Superior temporal gyrus (tissue), 1 donor: ENCODE measurements around the gene NBAS.
A peak's percentile ranks its signal among the peaks of the same experiment; 100 is the strongest.
"Not testable (repeated sequence)": the region's sequence is repeated elsewhere in the genome, so short reads cannot be mapped to it uniquely, and the experiment has no call there.

Experiments used
- DNase-seq: peaks from one replicate; pipeline ENCODE4 v3.0.0-alpha.2; 2016; ENCODE audit errors: extremely low spot score

The NBAS gene

DNA sequence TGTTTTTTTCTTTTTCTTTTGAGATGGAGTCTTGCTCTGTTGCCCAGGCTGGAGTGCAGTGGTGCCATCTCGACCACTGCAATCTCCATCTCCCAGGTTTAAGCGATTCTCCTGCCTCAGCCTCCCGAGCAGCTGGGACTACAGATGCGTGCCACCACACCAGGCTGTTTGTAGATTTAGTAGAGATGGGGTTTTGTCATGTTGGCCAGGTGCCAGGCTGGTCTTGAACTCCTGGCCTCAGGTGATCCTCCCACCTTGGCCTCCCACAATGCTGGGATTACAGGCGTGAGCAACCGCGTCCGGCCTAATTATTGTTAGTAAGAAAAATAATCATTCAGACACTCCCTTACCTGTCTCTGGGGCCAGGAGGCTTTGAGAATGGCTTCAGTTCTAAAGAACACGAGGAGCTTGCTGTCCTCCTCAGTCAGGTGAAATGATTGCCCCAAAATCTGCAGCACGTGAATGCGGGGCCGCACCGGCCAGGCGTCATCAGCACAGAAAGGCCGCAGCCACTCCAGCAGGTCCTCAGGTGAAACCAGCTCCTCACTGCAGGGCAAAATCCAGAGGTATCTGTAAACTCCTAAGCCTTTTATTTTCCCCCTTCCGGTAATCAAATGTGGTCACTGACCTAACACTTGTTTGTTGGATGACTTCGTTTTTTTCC is 342.6 kb downstream of the NBAS start:
- no peak for DNase-seq

DNA sequence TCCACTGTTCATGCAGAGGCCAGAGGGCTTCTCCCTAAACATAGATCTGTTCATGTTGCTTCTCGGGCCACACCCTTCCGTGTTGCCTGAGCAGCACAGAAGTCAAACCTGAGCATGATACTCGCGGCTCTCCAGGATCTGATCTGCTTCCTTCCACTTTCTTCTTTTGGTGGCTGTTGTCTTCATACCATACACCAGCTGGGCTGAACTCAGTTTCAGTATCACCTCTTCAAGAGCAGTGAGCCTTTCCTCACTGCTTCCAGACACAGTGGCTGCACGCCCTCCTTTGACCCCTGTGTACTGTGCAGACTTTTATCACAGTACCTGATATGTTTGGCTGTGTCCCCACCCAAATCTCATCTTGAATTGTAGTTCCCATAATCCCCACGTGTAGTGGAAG is 348.9 kb downstream of the NBAS start:
- DNase-seq = no peak

DNA sequence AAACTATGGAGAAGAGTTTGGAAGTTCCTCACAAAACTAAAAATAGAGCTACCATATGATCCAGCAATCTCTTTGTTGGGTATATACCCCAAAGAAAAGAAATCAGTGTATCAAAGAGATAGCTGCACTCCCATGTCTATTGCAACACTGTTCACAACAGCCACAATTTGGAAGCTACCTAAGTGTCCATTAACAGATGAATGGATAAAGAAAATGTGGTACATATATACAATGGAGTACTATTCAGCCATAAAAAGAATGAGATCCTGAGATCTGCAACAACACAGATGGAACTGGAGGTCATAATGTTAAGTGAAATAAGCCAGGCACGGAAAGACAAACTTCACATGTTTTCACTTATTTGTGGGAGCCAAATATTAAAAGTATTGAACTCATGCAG is 350.6 kb downstream of the NBAS start:
- not testable (repeated sequence) for DNase-seq

DNA sequence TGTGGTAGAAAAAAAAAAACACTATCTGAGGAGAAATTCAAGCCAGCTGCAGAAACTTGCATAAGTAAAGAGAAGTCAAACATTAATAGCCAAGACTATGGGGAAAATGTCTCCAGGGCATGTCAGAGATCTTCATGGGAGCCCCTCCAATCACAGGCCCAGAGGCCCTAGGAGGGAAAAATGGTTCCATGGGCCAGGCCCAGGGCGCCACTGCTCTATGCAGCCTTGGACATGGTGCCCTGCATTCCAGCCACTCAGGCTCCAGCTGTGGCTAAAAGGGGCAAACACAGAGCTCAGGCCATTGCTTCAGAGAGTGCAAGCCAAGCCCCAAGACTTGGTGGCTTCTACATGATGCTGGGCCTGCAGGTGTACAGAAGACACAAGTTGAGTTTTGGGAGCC is 354.7 kb downstream of the NBAS start:
- DNase-seq = no peak

DNA sequence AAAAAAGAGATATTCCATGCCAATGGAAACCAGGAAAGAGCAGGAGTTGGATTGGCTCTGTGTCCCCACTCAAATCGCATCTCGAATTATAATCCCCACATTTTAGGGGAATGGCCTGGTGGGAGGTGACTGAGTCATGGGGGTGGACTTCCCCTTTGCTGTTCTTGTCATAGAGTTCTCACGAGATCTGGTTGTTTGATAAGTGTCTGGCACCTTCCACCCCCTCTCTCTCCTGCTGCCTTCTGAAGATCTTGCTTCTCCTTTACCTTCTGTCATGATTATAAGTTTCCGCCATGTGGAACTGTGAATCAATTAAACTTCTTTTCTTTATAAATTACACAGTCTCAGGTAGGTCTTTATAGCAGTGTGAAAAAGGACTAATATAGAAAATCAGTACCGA is 355.6 kb downstream of the NBAS start:
- DNase-seq = no peak

DNA sequence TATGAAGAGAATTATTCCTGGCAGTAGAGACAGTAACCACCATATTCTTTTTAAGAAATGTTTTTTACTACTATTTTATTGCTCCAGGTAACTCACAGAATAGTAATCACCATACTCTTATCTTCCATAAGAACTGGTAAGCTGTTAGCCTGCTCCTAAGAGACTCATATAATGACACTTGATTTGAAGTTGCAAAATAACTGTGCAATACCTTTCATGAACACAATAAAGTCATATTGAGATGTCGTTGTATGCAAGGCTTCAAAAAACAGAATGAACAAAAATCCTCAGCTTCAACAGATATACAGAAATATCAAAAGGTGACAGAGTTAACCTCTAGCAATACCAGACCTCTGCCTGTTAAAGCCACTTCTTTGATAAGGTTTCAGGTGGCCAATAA is 360.1 kb downstream of the NBAS start:
- DNase-seq = no peak

DNA sequence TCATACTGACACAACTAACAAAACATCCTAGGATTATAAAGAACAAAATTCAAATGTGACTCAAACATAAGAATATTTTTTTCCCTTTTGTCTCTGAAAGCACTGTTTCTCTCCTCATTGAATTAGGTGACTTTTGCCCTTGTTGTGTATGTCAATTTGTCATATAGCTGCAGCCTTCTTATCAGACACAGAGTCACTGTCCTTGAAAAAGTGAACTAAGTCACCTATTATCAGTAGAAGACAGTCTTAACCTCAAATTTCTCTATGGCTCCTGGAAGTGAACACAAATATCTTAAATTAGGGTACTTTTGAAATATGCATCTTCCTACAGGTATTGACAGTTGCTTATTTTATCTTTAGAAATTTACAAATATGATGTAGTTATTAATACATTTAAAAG is 360.6 kb downstream of the NBAS start:
- no peak for DNase-seq

DNA sequence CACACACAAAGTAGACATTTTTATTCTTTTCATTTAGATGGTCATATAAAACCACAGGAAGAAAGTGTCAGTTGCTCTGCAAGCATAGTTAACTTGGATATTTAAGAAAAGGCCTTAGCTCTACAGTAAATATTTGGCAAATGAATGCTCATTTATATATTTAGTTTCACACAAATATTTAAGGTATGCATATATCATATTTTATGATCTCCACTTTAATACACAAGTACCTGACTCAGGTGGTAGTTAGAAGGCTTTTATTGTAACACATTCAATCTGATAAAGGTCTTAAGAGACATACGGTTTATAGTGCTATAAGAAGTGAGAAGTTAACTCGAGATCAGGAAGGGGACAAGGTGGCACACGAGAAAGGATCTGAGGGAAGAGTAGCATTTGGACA is 363.1 kb downstream of the NBAS start:
- DNase-seq = no peak

DNA sequence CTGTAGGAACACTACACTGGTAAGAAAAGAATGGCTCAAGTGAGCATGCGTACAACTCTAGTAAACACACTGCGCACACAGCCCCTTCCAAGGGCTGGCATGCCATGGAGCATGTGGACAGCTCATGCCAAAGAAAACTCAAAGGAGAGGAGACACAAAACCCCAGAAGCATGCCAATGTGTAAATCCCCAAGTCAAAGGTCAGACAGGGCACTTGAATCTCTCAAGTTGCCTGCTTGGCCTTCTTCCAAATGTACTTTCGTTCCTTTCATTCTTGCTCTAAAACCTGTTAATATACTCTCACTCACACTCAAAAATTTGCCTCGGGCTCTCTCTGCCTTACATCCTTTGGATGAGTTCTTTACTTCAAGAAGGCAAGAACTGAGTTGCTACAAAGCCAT is 365.3 kb downstream of the NBAS start:
- DNase-seq = no peak

DNA sequence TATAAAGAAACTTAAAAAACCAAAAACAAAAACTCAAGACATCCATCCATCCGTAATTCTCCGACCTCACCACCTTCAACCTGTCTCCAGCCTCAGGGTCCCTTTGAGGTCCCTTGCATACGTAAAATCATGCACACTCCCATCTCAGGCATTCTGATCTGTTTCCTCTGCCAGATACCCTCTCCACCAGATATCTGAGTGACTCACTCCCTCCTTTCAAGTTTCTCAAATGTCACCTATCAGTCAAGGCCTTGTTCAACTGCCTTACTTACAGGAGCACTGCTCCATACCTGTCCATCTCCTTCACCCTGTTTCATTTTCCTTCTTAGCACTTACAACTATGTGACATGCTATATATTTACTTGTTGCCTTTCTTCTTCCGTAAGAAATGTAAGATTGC is 369.3 kb downstream of the NBAS start:
- no peak for DNase-seq

DNA sequence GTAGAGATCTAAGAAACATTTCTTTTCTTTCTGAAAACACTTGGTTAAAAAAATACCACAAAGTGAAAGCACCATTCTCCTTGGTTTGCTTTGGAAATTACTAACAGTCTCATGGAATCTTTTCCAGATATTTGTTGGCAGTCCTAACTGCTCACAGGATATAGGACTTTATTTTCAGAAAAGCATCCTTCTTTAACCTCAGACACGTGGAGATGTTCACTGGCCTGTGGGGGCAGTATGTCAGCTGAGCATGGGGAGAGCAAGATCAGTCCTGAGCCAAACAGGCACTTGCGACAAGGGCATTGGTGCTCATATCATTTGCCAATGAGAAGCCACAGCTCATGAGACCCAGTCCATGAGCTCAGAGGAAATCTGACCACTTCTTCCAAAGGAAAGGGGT is 371.9 kb downstream of the NBAS start:
- DNase-seq = no peak

DNA sequence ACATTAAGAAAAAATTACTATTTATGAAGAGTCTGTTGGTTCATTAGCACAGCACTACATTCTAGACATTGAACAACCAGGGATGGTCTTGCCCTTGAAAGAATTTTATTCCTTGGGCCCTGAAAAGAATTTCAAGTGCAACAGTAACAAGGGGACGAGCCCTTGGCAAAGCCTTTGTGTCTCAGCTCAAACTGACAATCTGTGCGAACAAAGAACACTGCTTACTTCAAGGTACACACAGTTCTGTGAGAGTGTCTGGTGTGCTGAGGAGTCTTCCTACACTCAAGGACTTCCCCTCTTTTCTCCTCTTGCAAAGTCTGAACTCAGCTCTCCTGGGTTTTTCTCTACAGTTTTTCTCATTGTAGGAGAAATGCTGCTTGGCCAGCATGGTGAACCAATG is 373.4 kb downstream of the NBAS start:
- DNase-seq = no peak

DNA sequence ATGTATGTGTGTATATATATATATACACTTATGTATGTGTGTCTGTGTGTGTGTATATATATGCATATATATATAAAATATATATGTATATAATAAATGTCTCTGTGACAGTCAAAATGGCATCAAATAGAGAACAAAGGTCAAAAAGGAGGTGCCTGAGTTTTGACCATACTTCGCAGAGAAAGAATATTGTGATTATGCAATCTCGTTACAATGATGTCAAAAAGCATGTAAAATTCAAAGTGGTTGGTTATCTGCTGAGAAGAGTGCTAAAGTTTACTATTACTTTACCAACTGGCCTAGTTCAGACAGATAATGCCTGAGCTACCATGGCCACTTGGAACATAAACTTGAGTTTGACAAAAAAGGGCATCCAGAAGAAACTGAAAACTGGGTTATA is 375.0 kb downstream of the NBAS start:
- DNase-seq = no peak

DNA sequence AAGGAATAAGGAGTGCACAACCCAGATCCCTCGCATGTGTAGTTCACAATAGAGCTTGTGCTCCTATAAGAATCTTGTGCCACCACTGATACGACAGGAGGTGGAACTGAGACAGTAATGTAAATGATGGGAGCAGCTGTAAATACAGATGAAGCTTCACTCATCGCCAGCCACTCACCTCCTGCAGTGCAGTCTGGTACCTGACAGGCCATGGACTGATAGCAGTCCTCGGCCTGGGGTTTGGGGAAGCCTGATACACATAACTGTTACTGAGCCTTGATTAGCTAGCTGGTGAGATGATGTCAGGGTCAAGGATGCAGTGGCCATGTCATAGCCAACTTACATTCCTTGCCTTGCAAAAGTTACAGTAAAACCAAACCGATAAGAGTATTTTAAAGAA is 376.6 kb downstream of the NBAS start:
- no peak for DNase-seq

DNA sequence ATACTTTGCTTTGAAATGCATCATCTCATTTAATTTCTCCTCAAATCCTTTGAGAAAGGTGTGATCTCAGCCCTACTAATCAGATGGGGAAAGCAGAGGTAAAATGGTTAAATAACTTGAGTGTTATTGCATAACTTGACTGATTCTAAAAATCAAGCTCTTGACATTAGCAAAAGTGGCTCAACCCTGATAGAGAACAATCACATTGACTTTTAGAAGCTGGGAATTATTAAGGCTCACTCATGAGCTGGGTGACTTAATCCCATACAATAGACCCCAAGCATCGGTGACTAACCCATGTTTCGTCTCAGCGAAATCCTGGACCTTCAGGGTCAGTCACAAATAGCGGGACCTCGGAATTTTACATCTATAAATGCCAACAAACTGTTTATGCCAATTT is 378.9 kb downstream of the NBAS start:
- no peak for DNase-seq

DNA sequence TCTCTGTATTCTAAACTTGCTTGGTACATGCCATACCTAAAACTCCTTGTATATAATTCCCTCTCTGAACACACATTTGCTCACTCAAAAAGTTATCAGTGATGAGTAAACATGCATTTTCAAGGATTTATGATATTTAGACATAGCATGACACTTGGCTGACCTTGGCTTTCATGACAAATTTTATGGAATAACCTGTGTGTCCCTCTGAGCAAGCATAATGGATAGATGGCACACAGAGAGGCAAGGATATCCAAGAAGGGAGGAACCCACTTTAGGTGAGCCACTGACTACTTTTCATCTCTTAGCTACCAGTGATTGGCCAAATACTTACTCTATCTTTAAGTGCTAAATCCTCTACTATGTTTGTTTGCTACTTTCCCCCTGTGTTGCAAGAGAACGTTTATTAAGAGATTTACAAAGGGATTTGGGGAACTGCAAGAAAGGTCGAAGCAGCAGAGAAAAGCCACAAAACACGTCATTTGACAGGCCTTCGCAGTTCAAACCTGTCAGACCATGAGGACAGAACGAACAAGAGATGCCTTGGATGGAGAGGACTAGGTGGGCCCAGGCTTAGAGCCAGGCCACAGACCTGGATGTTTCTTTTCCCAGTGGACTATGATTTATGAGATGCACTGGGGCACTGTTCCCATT is 379.9 kb downstream of the NBAS start:
- no peak for DNase-seq

DNA sequence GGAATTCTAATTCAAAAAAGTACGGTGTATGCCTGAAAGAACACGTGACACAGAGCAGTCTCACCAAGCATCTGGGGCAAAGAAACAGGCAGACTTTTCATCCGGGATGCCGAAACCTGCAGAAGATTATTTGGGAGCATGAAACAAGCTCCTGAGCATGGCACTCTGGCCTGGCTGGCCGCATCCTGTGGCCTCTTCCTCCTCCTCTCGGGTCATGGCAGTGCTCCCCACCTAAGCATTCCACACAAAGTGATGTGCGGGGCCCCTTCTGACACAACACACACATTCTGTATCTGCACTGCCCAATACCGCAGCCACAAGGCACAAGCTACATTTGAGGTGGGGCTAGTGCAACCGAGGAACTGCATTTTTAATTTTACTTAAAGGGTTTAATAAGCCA is 380.8 kb downstream of the NBAS start:
- no peak for DNase-seq

DNA sequence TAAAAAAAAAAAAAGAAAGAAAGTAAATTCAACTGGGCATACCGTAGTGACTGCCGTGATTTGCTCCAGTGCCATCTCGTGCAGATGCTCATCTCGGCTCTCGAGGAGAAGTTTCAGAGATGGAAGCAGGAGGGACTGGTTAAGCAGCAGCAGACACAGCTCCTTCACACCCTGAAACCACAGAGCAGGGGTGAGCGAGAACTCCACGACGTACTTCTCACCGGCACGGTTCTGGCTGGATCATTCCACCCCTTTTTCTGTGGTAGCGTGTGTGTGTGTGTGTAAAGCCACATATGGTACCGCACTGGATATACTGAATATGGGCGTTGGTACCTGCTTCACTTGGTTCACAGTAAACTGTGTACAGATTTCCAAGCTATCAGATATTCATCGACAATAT is 382.2 kb downstream of the NBAS start:
- no peak for DNase-seq

DNA sequence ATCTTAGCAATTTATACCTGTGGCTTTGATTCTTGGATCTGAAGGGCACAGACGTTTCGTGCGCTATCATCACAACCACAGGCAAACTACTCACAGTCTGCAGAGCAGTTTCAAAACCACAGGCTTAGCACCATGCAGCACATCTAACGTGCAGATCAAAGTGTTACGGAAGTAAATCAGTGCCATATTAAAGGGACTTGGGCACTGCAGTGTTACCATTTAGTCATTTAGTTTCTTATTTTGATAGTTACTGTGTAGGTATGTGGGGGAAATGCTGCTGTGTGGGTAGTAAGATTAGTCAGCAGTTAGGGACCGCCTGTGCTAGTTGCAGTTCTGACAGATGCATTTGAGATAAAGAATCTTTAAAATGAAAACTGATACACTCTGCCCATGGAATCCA is 384.0 kb downstream of the NBAS start:
- peak; percentile 51 for DNase-seq

DNA sequence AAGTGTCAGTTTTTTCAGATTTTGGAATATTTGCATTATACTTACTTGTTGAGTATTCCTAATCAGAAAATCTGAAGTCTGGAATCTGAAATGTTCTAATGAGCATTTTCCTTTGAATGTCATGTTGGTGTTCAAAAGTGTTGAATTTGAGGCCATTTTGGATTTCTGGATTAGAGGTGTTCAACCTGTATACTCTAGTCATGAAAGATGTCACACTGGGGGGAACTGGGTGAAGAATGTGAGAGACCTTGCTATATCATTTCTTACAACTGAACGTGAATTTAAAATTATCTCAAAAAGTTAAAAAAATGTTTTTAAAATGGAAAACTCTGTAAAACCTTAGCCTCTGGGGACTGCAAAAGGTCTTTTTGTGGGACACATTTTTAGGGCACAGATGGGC is 384.5 kb downstream of the NBAS start:
- no peak for DNase-seq

DNA sequence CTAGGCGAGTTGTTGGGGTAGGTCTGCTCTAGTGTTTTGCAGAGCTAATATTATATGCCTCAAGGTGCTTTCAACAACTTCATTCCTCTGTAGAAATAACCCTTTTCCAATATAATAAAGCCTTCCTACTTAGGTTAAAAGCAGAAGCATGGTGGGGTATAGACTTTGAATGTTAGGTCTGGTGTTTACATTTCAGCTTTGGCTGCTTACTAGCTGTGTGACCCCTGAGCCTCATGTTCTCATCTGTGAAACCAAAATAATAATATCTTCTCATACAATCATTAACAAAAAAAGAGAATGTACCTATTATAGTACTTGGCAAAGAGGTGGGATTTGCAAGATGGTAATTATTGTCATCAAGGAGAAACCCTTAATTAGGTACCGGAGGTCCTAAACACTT is 386.6 kb downstream of the NBAS start:
- DNase-seq = no peak

DNA sequence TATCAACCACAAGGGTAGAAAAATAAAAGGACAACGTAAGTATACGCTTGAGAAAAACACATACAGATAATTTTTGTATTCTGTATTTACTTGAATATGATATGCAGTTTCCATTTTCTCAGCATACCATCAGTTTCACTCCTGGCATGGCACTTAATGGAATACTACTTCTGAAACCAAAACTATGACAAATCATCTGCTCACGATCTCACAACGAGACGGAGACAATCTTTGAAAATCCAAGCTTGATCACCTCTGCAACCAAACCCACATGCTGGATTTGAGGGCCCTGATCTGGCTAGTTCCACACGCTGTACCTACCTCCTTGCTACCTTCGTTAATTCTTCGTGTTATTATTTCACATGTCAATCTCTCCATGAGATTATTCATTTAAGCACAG is 387.6 kb downstream of the NBAS start:
- DNase-seq = no peak

DNA sequence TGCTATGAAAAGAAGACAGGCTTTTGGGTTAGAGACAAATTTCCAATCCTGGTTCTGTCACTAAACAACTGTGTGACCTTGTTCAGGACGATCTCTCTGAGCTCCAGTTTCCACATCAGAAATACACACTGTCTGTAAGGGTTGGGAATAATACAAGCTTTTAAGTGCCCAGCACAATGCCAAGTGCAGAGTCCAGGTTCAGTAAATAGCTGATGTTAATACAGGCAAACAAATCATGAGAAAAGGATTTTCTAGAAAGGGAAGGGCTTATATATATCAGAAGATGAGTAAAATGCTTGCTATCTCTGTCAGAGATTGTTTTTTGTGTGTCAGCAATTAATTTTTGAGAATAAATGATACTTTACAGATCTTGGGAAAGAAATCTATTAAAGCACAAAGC is 388.3 kb downstream of the NBAS start:
- DNase-seq = no peak
